HEK293 (cell line): ENCODE data around the gene TRAF4.

Experiments
- CTCF ChIA-PET: fragments of 350-600 bp; formaldehyde crosslinking; extraction: SDS; loops from one replicate; lab custom pipeline; 2021; ENCODE audit warnings: antibody characterized with exemption; lab: Yijun Ruan, JAX
- POLR2A ChIA-PET: fragments of 300-600 bp; formaldehyde crosslinking; extraction: SDS; loops from one replicate; lab custom pipeline; 2020; ENCODE audit warnings: antibody characterized with exemption, inconsistent platforms; lab: Yijun Ruan, JAX
- H3K27ac ChIP-seq: fragments of 200-500 bp; sonication (Bioruptor generic); 2 replicates; pipeline ENCODE4 v1.5.1; 2014; ENCODE audit warnings: low read depth, low read length, control low read depth, inconsistent platforms; ENCODE audit errors: extremely low read depth
- H3K36me3 ChIP-seq, 2 experiments: fragments of 200-500 bp in 1 of 2; sonication (Bioruptor generic) in 1 of 2; 1 replicate in 1 of 2; 2 replicates in 1 of 2; pipeline ENCODE4 v1.5.1; 2014 to 2017; ENCODE audit warnings: inconsistent platforms in 2 of 2, low read length in 2 of 2; ENCODE audit not compliant: control insufficient read depth in 2 of 2, insufficient read depth in 1 of 2
- H3K4me1 ChIP-seq: fragments of 200-500 bp; sonication (Bioruptor generic); 2 replicates; pipeline ENCODE4 v1.5.1; 2014; ENCODE audit warnings: mild to moderate bottlenecking, low read length, inconsistent platforms; ENCODE audit not compliant: control insufficient read depth, insufficient read depth
- H3K4me3 ChIP-seq: 2 replicates; pipeline ENCODE4 v1.5.1; 2011; ENCODE audit warnings: low read depth, mild to moderate bottlenecking, control low read depth, low read length, moderate library complexity
- H3K9me3 ChIP-seq: fragments of 200-500 bp; sonication (Bioruptor generic); 2 replicates; pipeline ENCODE4 v1.5.1; 2014; ENCODE audit warnings: low read depth, low read length, inconsistent platforms; ENCODE audit not compliant: control insufficient read depth, insufficient read depth
- FEZF1 ChIP-seq: fragments of 450-650 bp; formaldehyde crosslinking; IDR thresholded peaks from 2 replicates; pipeline ENCODE4 v1.5.1; 2016; ENCODE audit warnings: missing biosample characterization, missing genetic modification characterization
- KLF16 ChIP-seq: fragments of 450-650 bp; formaldehyde crosslinking; IDR thresholded peaks from 2 replicates; pipeline ENCODE4 v1.5.1; 2017; ENCODE audit warnings: missing biosample characterization, missing genetic modification characterization
- KLF9 ChIP-seq: fragments of 450-650 bp; formaldehyde crosslinking; IDR thresholded peaks from 2 replicates; pipeline ENCODE4 v1.5.1; 2016; ENCODE audit warnings: missing biosample characterization, missing genetic modification characterization, low read depth
- PRDM10 ChIP-seq: fragments of 450-650 bp; formaldehyde crosslinking; IDR thresholded peaks from 2 replicates; pipeline ENCODE4 v1.5.1; 2016; ENCODE audit warnings: missing biosample characterization, missing genetic modification characterization
- SP3 ChIP-seq: fragments of 450-650 bp; formaldehyde crosslinking; IDR thresholded peaks from 2 replicates; pipeline ENCODE4 v1.5.1; 2016; ENCODE audit warnings: missing biosample characterization, missing genetic modification characterization
- ZBTB1 ChIP-seq: fragments of 450-650 bp; formaldehyde crosslinking; IDR thresholded peaks from 2 replicates; pipeline ENCODE4 v1.5.1; 2016; ENCODE audit warnings: missing biosample characterization, missing genetic modification characterization
- ZBTB11 ChIP-seq: fragments of 450-650 bp; formaldehyde crosslinking; conservative IDR thresholded peaks from 2 replicates; pipeline ENCODE4 v1.5.1; 2016; ENCODE audit warnings: low read depth, missing biosample characterization, missing genetic modification characterization
- ZBTB21 ChIP-seq: fragments of 450-650 bp; formaldehyde crosslinking; IDR thresholded peaks from 2 replicates; pipeline ENCODE4 v1.5.1; 2017; ENCODE audit warnings: missing biosample characterization, missing genetic modification characterization
- ZBTB8A ChIP-seq: fragments of 450-650 bp; formaldehyde crosslinking; IDR thresholded peaks from 2 replicates; pipeline ENCODE4 v1.5.1; 2016; ENCODE audit warnings: missing biosample characterization, missing genetic modification characterization
- ZFHX2 ChIP-seq: fragments of 450-650 bp; formaldehyde crosslinking; conservative IDR thresholded peaks from 2 replicates; pipeline ENCODE4 v1.5.1; 2016; ENCODE audit warnings: missing biosample characterization, missing genetic modification characterization
- ZIC2 ChIP-seq: fragments of 450-650 bp; formaldehyde crosslinking; IDR thresholded peaks from 2 replicates; pipeline ENCODE4 v1.5.1; 2016; ENCODE audit warnings: missing biosample characterization, missing genetic modification characterization
- ZNF2 ChIP-seq: fragments of 450-650 bp; formaldehyde crosslinking; IDR thresholded peaks from 2 replicates; pipeline ENCODE4 v1.5.1; 2016; ENCODE audit warnings: missing biosample characterization, missing genetic modification characterization
- ZNF26 ChIP-seq: fragments of 450-650 bp; formaldehyde crosslinking; IDR thresholded peaks from 2 replicates; pipeline ENCODE4 v1.5.1; 2016; ENCODE audit warnings: missing biosample characterization, missing genetic modification characterization
- ZNF280C ChIP-seq: fragments of 450-650 bp; formaldehyde crosslinking; IDR thresholded peaks from 2 replicates; pipeline ENCODE4 v1.5.1; 2016; ENCODE audit warnings: missing biosample characterization, missing genetic modification characterization
- ZNF391 ChIP-seq: fragments of 450-650 bp; formaldehyde crosslinking; IDR thresholded peaks from 2 replicates; pipeline ENCODE4 v1.5.1; 2016; ENCODE audit warnings: low read depth, missing biosample characterization, missing genetic modification characterization, borderline replicate concordance
- ZNF404 ChIP-seq: fragments of 450-650 bp; formaldehyde crosslinking; IDR thresholded peaks from 2 replicates; pipeline ENCODE4 v1.5.1; 2017; ENCODE audit warnings: missing biosample characterization, missing genetic modification characterization
- ZNF426 ChIP-seq: fragments of 450-650 bp; formaldehyde crosslinking; IDR thresholded peaks from 2 replicates; pipeline ENCODE4 v1.5.1; 2017; ENCODE audit warnings: missing biosample characterization, missing genetic modification characterization, mild to moderate bottlenecking, inconsistent platforms, moderate library complexity
- ZNF501 ChIP-seq: fragments of 450-650 bp; formaldehyde crosslinking; IDR thresholded peaks from 2 replicates; pipeline ENCODE4 v1.5.1; 2016; ENCODE audit warnings: missing biosample characterization, missing genetic modification characterization
- ZNF558 ChIP-seq: fragments of 450-650 bp; formaldehyde crosslinking; IDR thresholded peaks from 2 replicates; pipeline ENCODE4 v1.5.1; 2016; ENCODE audit warnings: missing biosample characterization, missing genetic modification characterization
- ZNF561 ChIP-seq: fragments of 450-650 bp; IDR thresholded peaks from 2 replicates; pipeline ENCODE4 v1.5.1; 2018; ENCODE audit warnings: missing biosample characterization, missing genetic modification characterization, borderline replicate concordance
- ZNF600 ChIP-seq: fragments of 450-650 bp; formaldehyde crosslinking; IDR thresholded peaks from 2 replicates; pipeline ENCODE4 v1.5.1; 2016; ENCODE audit warnings: missing biosample characterization, missing genetic modification characterization
- ZNF747 ChIP-seq: fragments of 450-650 bp; formaldehyde crosslinking; IDR thresholded peaks from 2 replicates; pipeline ENCODE4 v1.5.1; 2016; ENCODE audit warnings: missing biosample characterization, missing genetic modification characterization
- ZNF777 ChIP-seq: fragments of 450-650 bp; formaldehyde crosslinking; IDR thresholded peaks from 2 replicates; pipeline ENCODE4 v1.5.1; 2017; ENCODE audit warnings: missing biosample characterization, missing genetic modification characterization, borderline replicate concordance

TRAF4 gene

GRCh38 chr17:28726627-28727491, 17.0 kb upstream of the TRAF4 start (continued):
- TF ChIP-seq PRDM10 (tag by site-specific recombination) (peak; percentile 66; the same call in 1 of the 2 replicates), ZNF426 (tag by site-specific recombination) (no peak), ZNF558 (tag by site-specific recombination) (no peak), ZBTB8A (tag by site-specific recombination) (peak; percentile 96), ZIC2 (peak; percentile 35; the same call in 1 of the 2 replicates), ZBTB11 (tag by site-specific recombination) (peak; percentile 48; the same call in 1 of the 2 replicates), ZBTB21 (tag by site-specific recombination) (no peak), ZNF561 (peak; percentile 43; the same call in 1 of the 2 replicates), ZFHX2 (peak; percentile 90), KLF9 (tag by site-specific recombination) (peak; percentile 95), ZNF501 (peak; percentile 50)

GRCh38 chr17:28728364-28729200, 15.2 kb upstream of the TRAF4 start, which contains the start of gene NEK8:
Gene NEK8 (plus strand): TSS chr17:28728788. CDS start chr17:28728814, 26 bp downstream.
- H3K9me3 ChIP-seq, result no peaks in the 10 kb centered on the region
- POLR2A ChIA-PET, result interaction anchor here (0.5 to 6.7 kb wide), 17 partner anchors 9 to 237 kb away, joined by 3 to 448 read pairs (median 11); partner anchors contain the start of genes BLTP2, FAM222B, FLOT2 and PHF12
- TF ChIP-seq ZNF404 (tag by site-specific recombination), result no peak
- TF ChIP-seq ZNF2 (tag by site-specific recombination), result peak; percentile 54; the same call in 1 of the 2 replicates
- TF ChIP-seq SP3 (tag by site-specific recombination), result peak; percentile 98
- TF ChIP-seq KLF16 (tag by site-specific recombination), result peak; percentile 77
- TF ChIP-seq FEZF1 (tag by site-specific recombination), result no peak; the same call in 1 of the 2 replicates
- TF ChIP-seq ZBTB1 (tag by site-specific recombination), result 0 out of 2 replicates have a peak, but pooled peaks have one; percentile 85
- TF ChIP-seq ZNF777, result no peak
- TF ChIP-seq ZNF391, result 0 out of 2 replicates have a peak, but pooled peaks have one; percentile 37
- TF ChIP-seq ZNF280C (tag by site-specific recombination), result no peak
- TF ChIP-seq ZNF747 (tag by site-specific recombination), result no peak
- peak; percentile 40; the same call in 1 of the 2 replicates for TF ChIP-seq ZNF600 (tag by site-specific recombination)
- TF ChIP-seq ZNF26 (tag by site-specific recombination), result no peak
- peak; percentile 47; the same call in 1 of the 2 replicates for TF ChIP-seq ZNF501

More at GRCh38 chr17:28728364-28729200, 15.2 kb upstream of the TRAF4 start, which contains the start of gene NEK8:
- CTCF ChIA-PET, result interaction anchor here (0.6 to 13.6 kb wide), 22 partner anchors 12 to 388 kb away, joined by 3 to 445 read pairs (median 8); partner anchors contain the start of genes BLTP2, DHRS13, FLOT2 and PROCA1
- Histone ChIP-seq H3K27ac (peak within 1 kb of the TSS; percentile 73), H3K36me3 (peaks cover 0 to 17% of the 10 kb centered on the region in 2 experiments; a peak in 2 of 3 replicates), H3K4me3 (peak within 1 kb of the TSS; percentile 87), H3K4me1 (no peaks in the 10 kb centered on the region)
